ENCODE results near the gene LRP5.

The LRP5 gene

GRCh38 chr11:68306636-68307035 is 5.8 kb upstream of the LRP5 start:
- Histone ChIP-seq H3K9me2 (replicated peaks; ENCODE audit: control insufficient read depth, low read length) (no peaks in the 10 kb centered on the region), H3K4me2 (ENCODE audit: low read length) (no peak overlapping the region), H3K79me2 (ENCODE audit: control insufficient read depth, low read length) (no peaks in the 10 kb centered on the region), H3K27me3 (ENCODE audit: control insufficient read depth, low read length) (no peaks in the 10 kb centered on the region), H3K4me1 (ENCODE audit: control insufficient read depth, low read length) (peaks cover 10% of the 10 kb centered on the region), H3K4me3 (ENCODE audit: low read length) (no peak overlapping the region), H3K9me3 (ENCODE audit: control insufficient read depth, insufficient read depth, low read length) (peaks cover 7% of the 10 kb centered on the region; the same call in 1 of the 2 replicates), H3K36me3 (ENCODE audit: control insufficient read depth, low read length) (no peaks in the 10 kb centered on the region), H3F3A (ENCODE audit: control insufficient read depth, insufficient read depth) (peaks cover under 1% of the 10 kb centered on the region), H3K27ac (ENCODE audit: low read depth, low read length) (no peak overlapping the region), H4K20me1 (ENCODE audit: control insufficient read depth, insufficient read depth, low read depth, low read length) (no peaks in the 10 kb centered on the region)
- no peak for TF ChIP-seq CTCF (IDR thresholded peaks at IDR 0.05; ENCODE audit: low read depth, low read length, poor library complexity, severe bottlenecking)
- TF ChIP-seq EZH2phosphoT487 (IDR thresholded peaks at IDR 0.05; ENCODE audit: borderline replicate concordance, low read length), result no peak

DNA sequence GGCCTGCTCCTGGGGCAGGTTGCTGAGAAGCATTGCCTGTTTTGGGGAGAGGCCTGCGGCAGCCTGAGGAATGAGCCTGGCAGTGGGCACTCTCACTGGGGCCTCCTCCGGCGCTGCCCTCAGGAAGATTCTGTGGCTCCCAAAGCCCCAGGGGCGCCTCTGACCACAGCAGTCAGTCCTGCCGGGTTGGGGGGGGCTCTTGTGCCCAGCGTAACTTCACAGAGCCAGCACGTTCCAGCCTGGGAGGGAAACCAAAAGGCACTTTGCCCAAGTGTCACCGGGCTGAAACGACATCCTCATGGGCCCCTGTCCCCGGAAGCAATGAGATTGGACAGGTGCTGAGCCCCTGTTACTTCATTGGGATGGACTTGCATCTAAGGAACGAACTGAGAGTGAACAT is 4.3 kb upstream of the LRP5 start:
- Histone ChIP-seq H3K79me2 (ENCODE audit: control insufficient read depth, low read length) (peaks cover under 1% of the 10 kb centered on the region), H3K27ac (ENCODE audit: low read depth, low read length) (no peak overlapping the region), H3K4me1 (ENCODE audit: control insufficient read depth, low read length) (peaks cover 14% of the 10 kb centered on the region), H3K36me3 (ENCODE audit: control insufficient read depth, low read length) (no peaks in the 10 kb centered on the region), H3K9me2 (replicated peaks; ENCODE audit: control insufficient read depth, low read length) (no peaks in the 10 kb centered on the region), H3K27me3 (ENCODE audit: control insufficient read depth, low read length) (no peaks in the 10 kb centered on the region), H4K20me1 (ENCODE audit: control insufficient read depth, insufficient read depth, low read depth, low read length) (no peaks in the 10 kb centered on the region), H3K4me2 (ENCODE audit: low read length) (no peak overlapping the region), H3K9me3 (ENCODE audit: control insufficient read depth, insufficient read depth, low read length) (peaks cover 7% of the 10 kb centered on the region; the same call in 1 of the 2 replicates), H3K4me3 (ENCODE audit: low read length) (no peak overlapping the region), H3F3A (ENCODE audit: control insufficient read depth, insufficient read depth) (peaks cover 5% of the 10 kb centered on the region)
- no peak for TF ChIP-seq CTCF (IDR thresholded peaks at IDR 0.05; ENCODE audit: low read depth, low read length, poor library complexity, severe bottlenecking)
- TF ChIP-seq EZH2phosphoT487 (IDR thresholded peaks at IDR 0.05; ENCODE audit: borderline replicate concordance, low read length), result no peak

GRCh38 chr11:68309621-68310185 is 2.7 kb upstream of the LRP5 start:
- Histone ChIP-seq H3K4me2 (ENCODE audit: low read length) (no peak overlapping the region), H3K27me3 (ENCODE audit: control insufficient read depth, low read length) (peaks cover 3% of the 10 kb centered on the region; the same call in 1 of the 2 replicates), H3F3A (ENCODE audit: control insufficient read depth, insufficient read depth) (peaks cover 5% of the 10 kb centered on the region), H4K20me1 (ENCODE audit: control insufficient read depth, insufficient read depth, low read depth, low read length) (no peaks in the 10 kb centered on the region), H3K4me1 (ENCODE audit: control insufficient read depth, low read length) (peaks cover 18% of the 10 kb centered on the region), H3K27ac (ENCODE audit: low read depth, low read length) (no peak overlapping the region), H3K79me2 (ENCODE audit: control insufficient read depth, low read length) (peaks cover 17% of the 10 kb centered on the region), H3K36me3 (ENCODE audit: control insufficient read depth, low read length) (no peaks in the 10 kb centered on the region), H3K4me3 (ENCODE audit: low read length) (no peak overlapping the region), H3K9me2 (replicated peaks; ENCODE audit: control insufficient read depth, low read length) (no peaks in the 10 kb centered on the region), H3K9me3 (ENCODE audit: control insufficient read depth, insufficient read depth, low read length) (no peaks in the 10 kb centered on the region)
- TF ChIP-seq EZH2phosphoT487 (IDR thresholded peaks at IDR 0.05; ENCODE audit: borderline replicate concordance, low read length) (no peak), CTCF (IDR thresholded peaks at IDR 0.05; ENCODE audit: low read depth, low read length, poor library complexity, severe bottlenecking) (no peak)
